LHCN-M2 (cell line): ENCODE results near the gene TRIM43. TPM values are rescaled to one million over a fixed set of nuclear protein-coding genes. Genes with fewer than 3 reads are reported as not detected.
"Not testable (repeated sequence)": the region's sequence is repeated elsewhere in the genome, so short reads cannot be mapped to it uniquely, and the experiment has no call there.

Experiments
- DNase-seq: peaks from one replicate; pipeline ENCODE4 v3.0.0-alpha.2; 2012; ENCODE audit warnings: low read depth
- polyA plus RNA-seq: library from polyadenylated mRNA; unstranded; fragments of >200 nt; gene quantifications from one replicate; pipeline ENCODE4 v1.2.1, GENCODE V29; 2012; ENCODE audit warnings: missing spikeins
- total RNA-seq: library from RNA; depleted of rRNA; stranded (reverse); fragments of >200 nt; gene quantifications from 2 replicates; pipeline ENCODE4 v1.2.3, GENCODE V29; 2014; rRNA removed

Gene TRIM43
- not detected in 2 replicates for total RNA-seq
- polyA plus RNA-seq = not detected

- not testable (repeated sequence) for DNase-seq
Measured at GRCh38 chr2:95591701-95592100, at the start of gene TRIM43. Gene TRIM43 (plus strand): TSS chr2:95592001. CDS start chr2:95594024, 2,023 bp downstream.

GRCh38 chr2:95551055-95551568 lies 40.7 kb upstream of the TRIM43 start:
- no peak for DNase-seq

- DNase-seq = no peak
Measured at GRCh38 chr2:95552911-95553310, 38.9 kb upstream of the TRIM43 start.

GRCh38 chr2:95569170-95569569 lies 22.6 kb upstream of the TRIM43 start:
- DNase-seq = no peak

- DNase-seq = no peak
Measured at GRCh38 chr2:95573866-95574265, 17.9 kb upstream of the TRIM43 start.

GRCh38 chr2:95574506-95574905 lies 17.3 kb upstream of the TRIM43 start:
- no peak for DNase-seq

- DNase-seq = no peak
Measured at GRCh38 chr2:95575857-95576256, 15.9 kb upstream of the TRIM43 start.

- DNase-seq = no peak
Measured at GRCh38 chr2:95578539-95578938, 13.3 kb upstream of the TRIM43 start.

GRCh38 chr2:95583545-95583944 lies 8.3 kb upstream of the TRIM43 start:
- not testable (repeated sequence) for DNase-seq

GRCh38 chr2:95584321-95584720 lies 7.5 kb upstream of the TRIM43 start:
- not testable (repeated sequence) for DNase-seq

GRCh38 chr2:95589777-95590536 lies 1.8 kb upstream of the TRIM43 start:
- DNase-seq = not testable (repeated sequence)

GRCh38 chr2:95592973-95593372 lies 1.2 kb downstream of the TRIM43 start:
- DNase-seq = not testable (repeated sequence)

- DNase-seq = not testable (repeated sequence)
Measured at GRCh38 chr2:95595012-95595411, 3.2 kb downstream of the TRIM43 start.

GRCh38 chr2:95601301-95601700 lies 9.5 kb downstream of the TRIM43 start:
- DNase-seq = not testable (repeated sequence)

GRCh38 chr2:95602146-95602545 lies 10.3 kb downstream of the TRIM43 start:
- not testable (repeated sequence) for DNase-seq

- not testable (repeated sequence) for DNase-seq
Measured at GRCh38 chr2:95608356-95608755, 16.6 kb downstream of the TRIM43 start.

GRCh38 chr2:95609764-95610163 lies 18.0 kb downstream of the TRIM43 start:
- DNase-seq = not testable (repeated sequence)

- DNase-seq = not testable (repeated sequence)
Measured at GRCh38 chr2:95613048-95613447, 21.2 kb downstream of the TRIM43 start.

- DNase-seq = not testable (repeated sequence)
Measured at GRCh38 chr2:95622728-95623127, 30.9 kb downstream of the TRIM43 start.

- not testable (repeated sequence) for DNase-seq
Measured at GRCh38 chr2:95630987-95631386, 39.2 kb downstream of the TRIM43 start.

- not testable (repeated sequence) for DNase-seq
Measured at GRCh38 chr2:95633626-95634259, 41.9 kb downstream of the TRIM43 start.

GRCh38 chr2:95640515-95641288 lies 48.9 kb downstream of the TRIM43 start:
- not testable (repeated sequence) for DNase-seq
